ENCODE measurements around the gene RUFY3. TPM values are rescaled to one million over a fixed set of nuclear protein-coding genes. Genes with fewer than 3 reads are reported as not detected.

The RUFY3 gene
- total RNA-seq, 1 donor: 82.5 TPM

GRCh38 chr4:70746179-70746839, 24.5 kb downstream of the RUFY3 start:
- H3K27ac ChIP-seq (ENCODE audit: low read depth, low read length): peak overlapping the region; percentile 60
- H3K9me3 ChIP-seq (ENCODE audit: low read depth, low read length): no peaks in the 10 kb centered on the region
- H3K4me1 ChIP-seq (ENCODE audit: insufficient read depth, low read length): peaks cover 53% of the 10 kb centered on the region
- H3K4me3 ChIP-seq (ENCODE audit: insufficient read depth, low read length): no peak overlapping the region
- H4K20me1 ChIP-seq (ENCODE audit: insufficient read depth, low read length): no peaks in the 10 kb centered on the region
- H2AFZ ChIP-seq (ENCODE audit: low read length): no peak overlapping the region
- H3K27me3 ChIP-seq (ENCODE audit: insufficient read depth, low read length): no peaks in the 10 kb centered on the region
- H3K36me3 ChIP-seq (ENCODE audit: insufficient read depth, low read length): no peaks in the 10 kb centered on the region
- no peak for DNase-seq (ENCODE audit: insufficient read length, low spot score, missing footprints)
- no peak for TF ChIP-seq CTCF (IDR thresholded peaks at IDR 0.05; ENCODE audit: extremely low read depth, low read depth, low read length)
- no peak overlapping the region for H3K4me2 ChIP-seq (ENCODE audit: insufficient read depth, low read length)
- H3K79me2 ChIP-seq (ENCODE audit: insufficient read depth, low read length): peaks cover 74% of the 10 kb centered on the region

- H4K20me1 ChIP-seq (ENCODE audit: insufficient read depth, low read length): peaks cover 3% of the 10 kb centered on the region
- H3K79me2 ChIP-seq (ENCODE audit: insufficient read depth, low read length): peaks cover 75% of the 10 kb centered on the region
- H3K36me3 ChIP-seq (ENCODE audit: insufficient read depth, low read length): no peaks in the 10 kb centered on the region
- no peaks in the 10 kb centered on the region for H3K9me3 ChIP-seq (ENCODE audit: low read depth, low read length)
- peak overlapping the region; percentile 60 for H3K27ac ChIP-seq (ENCODE audit: low read depth, low read length)
- no peak overlapping the region for H3K4me3 ChIP-seq (ENCODE audit: insufficient read depth, low read length)
- H3K4me2 ChIP-seq (ENCODE audit: insufficient read depth, low read length): peak overlapping the region; percentile 30
- H3K4me1 ChIP-seq (ENCODE audit: insufficient read depth, low read length): peaks cover 40% of the 10 kb centered on the region
- no peaks in the 10 kb centered on the region for H3K27me3 ChIP-seq (ENCODE audit: insufficient read depth, low read length)
- peak; percentile 34 for DNase-seq (ENCODE audit: insufficient read length, low spot score, missing footprints)
- no peak overlapping the region for H2AFZ ChIP-seq (ENCODE audit: low read length)
- TF ChIP-seq CTCF (IDR thresholded peaks at IDR 0.05; ENCODE audit: extremely low read depth, low read depth, low read length): no peak
Measured at GRCh38 chr4:70747874-70748273, 26.1 kb downstream of the RUFY3 start.

- no peak overlapping the region for H3K4me3 ChIP-seq (ENCODE audit: insufficient read depth, low read length)
- TF ChIP-seq CTCF (IDR thresholded peaks at IDR 0.05; ENCODE audit: extremely low read depth, low read depth, low read length): no peak
- H3K36me3 ChIP-seq (ENCODE audit: insufficient read depth, low read length): no peaks in the 10 kb centered on the region
- H3K4me2 ChIP-seq (ENCODE audit: insufficient read depth, low read length): no peak overlapping the region
- peaks cover 3% of the 10 kb centered on the region for H4K20me1 ChIP-seq (ENCODE audit: insufficient read depth, low read length)
- no peaks in the 10 kb centered on the region for H3K9me3 ChIP-seq (ENCODE audit: low read depth, low read length)
- peaks cover 34% of the 10 kb centered on the region for H3K4me1 ChIP-seq (ENCODE audit: insufficient read depth, low read length)
- no peak overlapping the region for H2AFZ ChIP-seq (ENCODE audit: low read length)
- no peaks in the 10 kb centered on the region for H3K27me3 ChIP-seq (ENCODE audit: insufficient read depth, low read length)
- peaks cover 74% of the 10 kb centered on the region for H3K79me2 ChIP-seq (ENCODE audit: insufficient read depth, low read length)
- no peak for DNase-seq (ENCODE audit: insufficient read length, low spot score, missing footprints)
- H3K27ac ChIP-seq (ENCODE audit: low read depth, low read length): peak overlapping the region; percentile 46
Measured at GRCh38 chr4:70749313-70749712, 27.5 kb downstream of the RUFY3 start.

GRCh38 chr4:70752236-70752635, 30.5 kb downstream of the RUFY3 start:
- no peak overlapping the region for H3K4me3 ChIP-seq (ENCODE audit: insufficient read depth, low read length)
- H4K20me1 ChIP-seq (ENCODE audit: insufficient read depth, low read length): peaks cover 7% of the 10 kb centered on the region
- H3K36me3 ChIP-seq (ENCODE audit: insufficient read depth, low read length): no peaks in the 10 kb centered on the region
- H3K9me3 ChIP-seq (ENCODE audit: low read depth, low read length): no peaks in the 10 kb centered on the region
- TF ChIP-seq CTCF (IDR thresholded peaks at IDR 0.05; ENCODE audit: extremely low read depth, low read depth, low read length): no peak
- no peak overlapping the region for H3K27ac ChIP-seq (ENCODE audit: low read depth, low read length)
- H3K4me2 ChIP-seq (ENCODE audit: insufficient read depth, low read length): no peak overlapping the region
- H3K4me1 ChIP-seq (ENCODE audit: insufficient read depth, low read length): peaks cover 25% of the 10 kb centered on the region
- peaks cover 79% of the 10 kb centered on the region for H3K79me2 ChIP-seq (ENCODE audit: insufficient read depth, low read length)
- H3K27me3 ChIP-seq (ENCODE audit: insufficient read depth, low read length): no peaks in the 10 kb centered on the region
- no peak overlapping the region for H2AFZ ChIP-seq (ENCODE audit: low read length)
- no peak for DNase-seq (ENCODE audit: insufficient read length, low spot score, missing footprints)
